Measurements from ENCODE around the gene ACTR1B. TPM values are rescaled to one million over a fixed set of nuclear protein-coding genes. Genes with fewer than 3 reads are reported as not detected.
A peak's percentile ranks its signal among the peaks of the same experiment; 100 is the strongest.

ACTR1B gene
- total RNA-seq, 2 experiments from 2014 or later, result 92.0 to 124 TPM

DNA sequence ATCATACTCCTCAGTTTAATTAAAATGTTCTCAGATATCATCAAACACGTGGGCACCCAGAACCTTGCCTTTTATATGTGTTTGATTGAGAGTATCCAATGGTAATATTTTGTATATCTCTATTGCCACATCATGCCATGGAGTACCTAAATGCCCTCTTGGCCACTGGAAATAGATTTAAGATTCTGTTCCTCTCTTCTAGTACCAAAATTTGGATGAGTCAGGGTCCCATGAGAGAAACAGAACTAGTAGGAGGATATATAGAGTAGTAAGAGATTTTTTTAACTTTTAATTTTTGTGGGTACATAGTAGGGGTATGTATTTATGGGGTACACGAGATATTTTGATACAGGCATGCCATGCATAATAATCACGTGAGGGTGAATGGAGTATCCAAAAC is 39.9 kb upstream of the ACTR1B start:
- Mint-ChIP-seq H3K36me3 (ENCODE audit: low read depth) (no peaks in the 10 kb centered on the region), H3K9me3 (ENCODE audit: low read depth) (no peaks in the 10 kb centered on the region), H3K27me3 (no peaks in the 10 kb centered on the region), H3K4me1 (peaks cover 4% of the 10 kb centered on the region), H3K27ac (no peak overlapping the region), H3K4me3 (no peak overlapping the region)
- ATAC-seq (no peak), DNase-seq (no peak)
- ChIA-PET CTCF (interaction anchor here (8.7 kb wide), 1 partner anchor 7 kb away, joined by 162 read pairs; the partner anchor contains the start of gene ZAP70), POLR2A (no interaction called here)
- intact Hi-C loops (cut with DNase I, micrococcal nuclease), result no loop called here

DNA sequence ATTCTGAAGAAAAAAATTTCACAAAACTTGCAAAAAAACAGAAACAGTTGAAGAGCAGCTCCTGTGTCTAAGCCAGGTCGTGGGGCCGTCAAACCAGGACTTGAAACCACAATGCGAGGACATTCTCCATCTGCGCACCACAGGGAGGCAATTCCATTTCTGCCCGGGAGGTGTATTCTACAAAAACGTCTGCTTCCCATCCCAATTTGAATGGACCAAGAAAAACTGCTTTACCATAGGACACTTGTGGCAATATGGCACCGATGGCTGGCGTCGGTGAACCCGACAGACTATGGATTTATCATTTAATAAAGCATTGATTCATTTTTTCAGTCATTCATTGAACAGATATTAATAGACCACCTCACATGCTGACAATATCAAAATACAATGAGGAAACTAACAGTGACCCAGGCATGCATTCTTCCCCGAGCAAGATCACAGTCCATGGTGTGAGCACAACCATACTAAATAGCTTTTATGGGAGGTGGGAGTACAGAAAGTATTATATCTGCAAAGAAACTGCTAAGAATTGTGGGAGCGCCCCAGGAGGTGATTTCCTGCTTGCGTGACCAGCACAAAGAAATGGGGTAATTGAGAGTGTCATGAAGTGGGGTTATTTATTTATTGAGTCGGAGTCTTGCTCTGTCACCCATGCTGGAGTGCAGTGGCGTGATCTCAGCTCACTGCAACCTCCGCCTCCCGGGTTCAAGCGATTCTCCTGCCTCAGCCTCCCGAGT is 39.1 kb upstream of the ACTR1B start:
- H3K9me3 Mint-ChIP-seq (ENCODE audit: low read depth), result no peaks in the 10 kb centered on the region
- peaks cover 4% of the 10 kb centered on the region for H3K4me1 Mint-ChIP-seq
- ATAC-seq, result no peak
- ChIA-PET CTCF (interaction anchor here (1.2 to 8.7 kb wide), 2 partner anchors 8 to 26 kb away, joined by 3 to 162 read pairs; partner anchors contain the start of gene ZAP70), POLR2A (no interaction called here)
- intact Hi-C loops (cut with DNase I, micrococcal nuclease), result no loop called here
- H3K36me3 Mint-ChIP-seq (ENCODE audit: low read depth), result no peaks in the 10 kb centered on the region
- DNase-seq, result no peak
- no peaks in the 10 kb centered on the region for H3K27me3 Mint-ChIP-seq
- H3K27ac Mint-ChIP-seq, result no peak overlapping the region
- H3K4me3 Mint-ChIP-seq, result no peak overlapping the region

DNA sequence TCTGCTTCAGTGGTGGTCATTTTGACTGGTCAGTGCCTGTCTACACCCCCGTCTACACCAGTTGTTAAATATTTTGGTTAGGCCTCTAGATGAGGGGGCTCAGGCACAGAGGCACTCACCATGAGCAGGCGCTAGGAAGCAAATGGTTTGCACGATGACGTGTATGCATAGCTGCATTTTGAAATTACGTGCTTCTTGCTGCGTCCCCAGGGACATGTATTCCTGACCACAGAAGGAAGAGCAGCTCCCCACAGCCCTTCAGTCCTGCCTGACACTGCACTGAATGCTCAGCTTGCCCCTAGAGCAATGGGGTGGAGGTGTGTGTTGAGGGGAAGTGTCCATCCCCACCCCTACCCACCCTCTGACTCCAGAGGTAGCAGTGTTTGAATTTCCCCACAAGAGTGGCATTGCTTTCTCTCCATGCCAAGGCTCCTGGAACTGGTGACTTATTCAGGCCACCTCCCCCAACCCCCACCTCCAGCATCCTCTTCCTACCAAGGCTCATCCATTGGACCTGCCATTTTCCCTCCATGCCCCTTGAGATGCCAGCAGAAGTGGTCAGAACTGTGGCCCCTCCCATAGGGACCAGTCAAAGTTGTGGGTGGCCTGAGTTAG is 38.1 kb upstream of the ACTR1B start:
- H3K36me3 Mint-ChIP-seq (ENCODE audit: low read depth), result no peaks in the 10 kb centered on the region
- intact Hi-C loops (cut with DNase I, micrococcal nuclease), result loop anchor here in 1 of 2 experiments (2.0 kb wide), 1 partner anchor 47 kb away; no protein-coding TSS in a partner anchor
- H3K27ac Mint-ChIP-seq, result no peak overlapping the region
- DNase-seq (no peak), ATAC-seq (no peak)
- no peak overlapping the region for H3K4me3 Mint-ChIP-seq
- ChIA-PET POLR2A (no interaction called here), CTCF (interaction anchor here (1.2 to 8.7 kb wide), 4 partner anchors 9 to 111 kb away, joined by 3 to 170 read pairs (median 96); partner anchors contain the start of genes ANKRD36B and ZAP70)
- H3K27me3 Mint-ChIP-seq, result no peaks in the 10 kb centered on the region
- no peaks in the 10 kb centered on the region for H3K9me3 Mint-ChIP-seq (ENCODE audit: low read depth)
- peaks cover 7% of the 10 kb centered on the region for H3K4me1 Mint-ChIP-seq

DNA sequence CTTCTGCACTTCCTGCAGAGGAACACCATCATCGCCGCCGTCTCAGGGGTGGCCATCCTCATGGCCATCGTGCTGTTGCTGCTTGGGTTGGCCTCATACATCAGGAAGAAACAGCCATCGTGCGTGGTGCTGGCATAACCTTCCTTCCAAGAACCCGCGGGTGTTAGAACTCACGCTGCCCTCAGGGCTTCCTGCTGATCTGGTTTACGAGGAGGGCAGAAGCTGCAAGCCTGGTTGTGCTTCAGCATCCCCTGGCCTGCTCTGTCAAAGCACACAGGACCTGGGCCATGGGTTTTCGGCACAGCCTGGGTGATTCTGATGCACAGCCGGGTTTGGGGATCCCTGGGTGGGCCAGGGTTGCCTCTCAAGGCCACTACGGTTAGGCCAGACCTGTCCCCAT is 37.3 kb upstream of the ACTR1B start:
- Mint-ChIP-seq H3K9me3 (ENCODE audit: low read depth) (no peaks in the 10 kb centered on the region), H3K36me3 (ENCODE audit: low read depth) (no peaks in the 10 kb centered on the region), H3K27ac (no peak overlapping the region), H3K27me3 (no peaks in the 10 kb centered on the region), H3K4me3 (no peak overlapping the region), H3K4me1 (peaks cover 9% of the 10 kb centered on the region)
- CTCF ChIA-PET, result interaction anchor here (1.0 to 8.7 kb wide), 5 partner anchors 9 to 558 kb away, joined by 4 to 170 read pairs (median 29); partner anchors contain the start of genes ANKRD36B and ZAP70
- DNase-seq, result no peak
- ATAC-seq, result no peak
- intact Hi-C loops (cut with DNase I, micrococcal nuclease), result loop anchor here in 1 of 2 experiments (2.0 kb wide), 1 partner anchor 48 kb away; no protein-coding TSS in a partner anchor
- POLR2A ChIA-PET, result no interaction called here

DNA sequence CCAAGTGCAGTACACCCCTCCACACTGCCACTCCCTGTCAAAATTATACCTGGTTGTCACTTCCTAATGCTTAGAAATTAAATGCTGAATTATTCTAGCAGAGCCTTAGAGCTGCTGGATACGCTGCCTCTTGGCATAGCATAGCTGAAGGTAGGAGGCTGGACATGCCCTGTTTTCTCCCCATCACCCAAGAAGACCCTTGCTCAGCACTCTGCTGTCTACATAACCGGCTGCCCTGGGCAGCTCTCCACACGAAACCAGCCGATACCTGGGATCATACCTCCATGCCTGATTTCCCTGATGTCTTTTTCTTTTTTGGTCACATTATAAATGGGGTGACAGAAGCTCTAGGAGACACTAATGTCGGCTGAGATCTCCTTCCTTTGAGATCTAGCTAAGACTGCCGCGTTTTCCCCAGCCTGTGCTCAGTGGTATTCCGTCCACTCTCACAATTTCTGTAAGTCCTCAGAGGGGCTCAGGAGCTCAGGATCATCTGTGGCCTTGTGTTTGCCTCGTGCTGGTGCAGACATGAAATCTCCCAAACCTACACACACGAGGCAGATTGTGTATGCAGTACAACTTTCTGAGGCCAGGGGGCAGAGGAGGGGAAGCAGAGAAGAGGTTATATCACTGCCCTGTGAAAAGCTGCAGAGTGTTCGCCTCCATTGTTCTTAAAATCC is 36.1 kb upstream of the ACTR1B start:
- intact Hi-C loops (cut with DNase I, micrococcal nuclease), result loop anchor here (2.0 to 10.0 kb wide), 2 partner anchors 49 to 1635 kb away; no protein-coding TSS in a partner anchor
- CTCF ChIA-PET, result interaction anchor here (0.6 to 8.7 kb wide), 31 partner anchors 9 to 688 kb away, joined by 3 to 170 read pairs (median 6); partner anchors contain the start of genes ACTR1B, ANKRD36B, C2orf92 and ZAP70
- no peaks in the 10 kb centered on the region for H3K36me3 Mint-ChIP-seq (ENCODE audit: low read depth)
- POLR2A ChIA-PET, result interaction anchor here (0.7 to 1.3 kb wide), 5 partner anchors 10 to 54 kb away, joined by 3 to 6 read pairs (median 4); partner anchors contain the start of genes COX5B and ZAP70
- peak; percentile 84 for DNase-seq
- no peak overlapping the region for H3K27ac Mint-ChIP-seq
- H3K27me3 Mint-ChIP-seq, result no peaks in the 10 kb centered on the region
- H3K4me3 Mint-ChIP-seq, result no peak overlapping the region
- H3K9me3 Mint-ChIP-seq (ENCODE audit: low read depth), result no peaks in the 10 kb centered on the region
- ATAC-seq, result peak; percentile 91
- peaks cover 9% of the 10 kb centered on the region for H3K4me1 Mint-ChIP-seq

DNA sequence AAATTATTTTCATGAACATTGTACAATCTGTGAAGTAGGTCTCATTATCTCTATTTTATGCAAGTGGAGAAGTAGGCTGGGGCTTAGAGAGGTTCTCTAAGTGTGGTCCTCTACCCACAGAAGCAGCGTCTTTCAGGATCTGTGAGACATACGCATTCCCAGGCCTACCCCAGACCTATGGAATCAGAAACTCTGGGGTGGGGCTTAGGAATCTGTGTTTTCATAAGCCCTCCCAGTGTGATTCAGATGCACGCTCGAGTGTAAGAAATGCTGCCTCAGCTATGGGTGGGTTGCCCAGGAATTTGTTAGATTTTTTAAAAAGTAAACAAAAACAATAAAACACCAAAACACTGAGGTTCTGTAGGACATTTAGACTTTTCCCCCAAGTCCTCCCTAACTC is 34.7 kb upstream of the ACTR1B start:
- Mint-ChIP-seq H3K4me1 (peaks cover 11% of the 10 kb centered on the region), H3K36me3 (ENCODE audit: low read depth) (no peaks in the 10 kb centered on the region), H3K27ac (no peak overlapping the region), H3K4me3 (no peak overlapping the region), H3K27me3 (no peaks in the 10 kb centered on the region), H3K9me3 (ENCODE audit: low read depth) (no peaks in the 10 kb centered on the region)
- ChIA-PET CTCF (interaction anchor here (0.6 to 8.7 kb wide), 22 partner anchors 11 to 107 kb away, joined by 3 to 170 read pairs (median 6); partner anchors contain the start of genes ACTR1B, ANKRD36B, C2orf92 and COX5B), POLR2A (no interaction called here)
- DNase-seq (no peak), ATAC-seq (no peak)
- intact Hi-C loops (cut with DNase I, micrococcal nuclease), result loop anchor here in 1 of 2 experiments (10.0 kb wide), 1 partner anchor 1634 kb away; no protein-coding TSS in a partner anchor

DNA sequence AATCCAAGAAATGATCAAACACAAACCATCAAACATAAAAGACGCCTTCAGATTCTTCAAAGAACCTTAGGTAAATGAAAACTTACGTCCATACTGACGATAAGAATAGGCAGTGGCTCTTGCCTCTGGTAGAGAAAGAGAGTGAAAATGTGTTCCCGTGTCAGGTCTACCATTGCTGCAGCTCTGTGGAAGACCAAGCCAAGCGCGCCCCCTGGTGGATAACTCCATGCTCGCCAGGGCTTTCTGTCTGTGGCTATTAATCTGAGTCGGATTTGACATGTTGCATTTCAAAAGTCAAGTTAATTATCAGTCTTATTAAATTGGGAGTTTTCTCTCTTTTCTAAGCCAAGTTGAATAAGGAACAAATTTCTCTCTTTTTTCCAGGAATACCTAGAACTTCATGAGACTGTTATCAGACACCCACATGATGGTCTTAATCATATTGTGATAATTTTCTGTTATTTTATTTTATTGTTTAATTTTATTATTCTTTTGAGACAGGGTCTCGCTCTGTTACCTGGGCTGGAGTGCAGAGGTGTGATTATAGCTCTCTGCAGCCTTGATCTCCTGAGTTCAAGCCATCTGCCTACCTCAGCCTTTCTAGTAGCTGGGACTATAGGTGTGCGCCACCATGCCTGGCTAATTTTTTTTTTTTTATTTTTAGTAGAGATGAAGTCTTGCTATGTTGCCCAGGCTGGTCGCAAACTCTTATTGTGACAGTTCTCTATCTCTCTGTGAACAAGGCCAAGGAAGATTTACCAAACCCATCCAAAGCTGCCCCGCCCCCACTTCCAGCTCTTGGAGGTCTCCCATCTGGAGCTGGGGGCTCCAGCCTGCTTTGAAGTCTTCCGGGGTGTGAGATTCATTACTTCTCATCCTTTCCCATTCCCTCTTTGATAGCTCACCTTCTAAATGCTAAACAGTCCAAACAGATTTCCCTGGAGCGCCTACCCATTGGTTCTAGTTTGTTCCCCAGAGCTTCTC is 33.7 kb upstream of the ACTR1B start:
- no peak overlapping the region for H3K4me3 Mint-ChIP-seq
- CTCF ChIA-PET, result interaction anchor here (0.5 to 8.7 kb wide), 28 partner anchors 10 to 687 kb away, joined by 3 to 170 read pairs (median 4); partner anchors contain the start of genes ACTR1B, ANKRD36B, C2orf92 and COX5B
- H3K36me3 Mint-ChIP-seq (ENCODE audit: low read depth), result no peaks in the 10 kb centered on the region

DNA sequence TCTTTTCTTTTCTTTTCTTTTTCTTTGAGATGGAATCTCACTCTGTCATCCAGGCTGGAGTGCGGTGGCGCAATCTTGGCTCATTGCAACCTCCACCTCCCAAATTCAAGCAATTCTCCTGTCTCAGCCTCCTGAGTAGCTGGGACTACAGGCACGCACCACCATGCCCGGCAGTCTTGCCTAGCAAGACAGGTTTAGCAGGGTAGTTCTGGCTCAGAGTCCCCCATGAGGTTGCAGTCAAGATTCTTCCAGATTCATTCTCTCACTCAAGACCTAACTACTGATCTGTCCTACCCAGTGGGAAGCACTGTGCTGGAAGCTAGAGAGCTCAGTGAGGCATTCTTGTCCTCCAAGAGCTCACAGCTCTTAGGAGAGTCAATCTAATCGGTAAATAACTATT is 31.9 kb upstream of the ACTR1B start:
- ATAC-seq, result no peak
- DNase-seq, result no peak
- Mint-ChIP-seq H3K27me3 (no peaks in the 10 kb centered on the region), H3K27ac (no peak overlapping the region), H3K9me3 (ENCODE audit: low read depth) (no peaks in the 10 kb centered on the region), H3K36me3 (ENCODE audit: low read depth) (no peaks in the 10 kb centered on the region), H3K4me3 (no peak overlapping the region), H3K4me1 (peaks cover 11% of the 10 kb centered on the region)
- intact Hi-C loops (cut with DNase I, micrococcal nuclease), result loop anchor here in 1 of 2 experiments (10.0 kb wide), 1 partner anchor 1631 kb away; no protein-coding TSS in a partner anchor
- CTCF ChIA-PET, result interaction anchor here (0.6 to 8.7 kb wide), 8 partner anchors 15 to 105 kb away, joined by 3 to 170 read pairs (median 11); partner anchors contain the start of genes ACTR1B, ANKRD36B and ZAP70
- POLR2A ChIA-PET, result interaction anchor here (1.3 kb wide), 1 partner anchor 32 kb away, joined by 3 read pairs; no protein-coding TSS in a partner anchor

More for the DNA sequence above, 33.7 kb upstream of the ACTR1B start:
- DNase-seq (peak; percentile 97), ATAC-seq (peak; percentile 92)
- peaks cover 11% of the 10 kb centered on the region for H3K4me1 Mint-ChIP-seq
- no peaks in the 10 kb centered on the region for H3K27me3 Mint-ChIP-seq
- peak overlapping the region; percentile 1 for H3K27ac Mint-ChIP-seq
- H3K9me3 Mint-ChIP-seq (ENCODE audit: low read depth), result no peaks in the 10 kb centered on the region
- intact Hi-C loops (cut with DNase I, micrococcal nuclease), result loop anchor here (1.0 to 10.0 kb wide), 5 partner anchors 9 to 1633 kb away; partner anchors contain the start of gene ACTR1B (in 2 of the 2)
- POLR2A ChIA-PET, result interaction anchor here (0.6 to 1.6 kb wide), 3 partner anchors 33 to 113 kb away, joined by 3 to 5 read pairs (median 3); no protein-coding TSS in a partner anchor

DNA sequence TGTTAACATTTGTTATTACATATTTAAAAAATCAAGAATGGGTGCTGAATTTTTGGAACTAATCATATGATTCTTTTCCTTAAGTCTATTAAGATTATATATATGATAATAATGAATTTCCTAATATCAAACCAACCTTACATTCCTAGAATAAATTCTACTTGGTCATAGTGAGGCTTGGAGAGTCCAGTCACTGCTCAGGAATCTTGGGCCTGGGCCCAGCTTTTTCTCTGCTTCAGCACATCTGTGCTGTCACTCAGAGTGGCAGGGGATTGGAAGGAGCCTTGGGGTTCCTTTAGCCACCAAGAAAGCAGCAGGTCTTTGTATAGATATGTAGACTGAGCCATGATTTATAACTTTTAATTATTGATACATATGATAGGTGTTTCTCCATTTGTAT is 29.6 kb upstream of the ACTR1B start:
- ChIA-PET CTCF (no interaction called here), POLR2A (no interaction called here)
- DNase-seq (no peak), ATAC-seq (no peak)
- intact Hi-C loops (cut with DNase I, micrococcal nuclease), result loop anchor here in 1 of 2 experiments (5.0 to 10.0 kb wide), 2 partner anchors 46 to 1629 kb away; partner anchors contain the start of gene COX5B
- Mint-ChIP-seq H3K27me3 (no peaks in the 10 kb centered on the region), H3K4me1 (peaks cover 11% of the 10 kb centered on the region), H3K9me3 (ENCODE audit: low read depth) (no peaks in the 10 kb centered on the region), H3K27ac (no peak overlapping the region), H3K4me3 (no peak overlapping the region), H3K36me3 (ENCODE audit: low read depth) (no peaks in the 10 kb centered on the region)

DNA sequence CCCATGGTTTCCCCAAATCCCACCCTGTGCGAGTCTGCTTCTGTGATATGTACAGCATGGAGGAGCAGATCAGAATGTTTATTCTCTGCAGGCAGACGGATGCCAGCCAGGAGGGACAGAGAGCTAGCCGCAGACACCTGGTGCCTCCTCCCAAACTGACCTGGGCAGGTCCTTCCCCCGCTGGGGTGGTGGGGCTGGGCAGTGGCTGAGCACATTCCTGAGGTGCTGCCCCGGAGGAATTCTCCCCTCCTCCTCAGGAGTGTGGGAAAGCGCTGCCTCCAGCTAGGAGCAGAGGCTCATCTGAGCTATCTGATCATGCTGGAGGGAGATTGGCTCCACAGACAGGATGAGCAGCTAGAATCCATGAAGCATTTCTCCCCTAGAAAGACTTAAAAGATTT is 27.3 kb upstream of the ACTR1B start:
- intact Hi-C loops (cut with DNase I, micrococcal nuclease), result loop anchor here in 1 of 2 experiments (5.0 to 10.0 kb wide), 2 partner anchors 44 to 1626 kb away; partner anchors contain the start of gene COX5B
- ChIA-PET POLR2A (interaction anchor here (0.8 kb wide), 1 partner anchor 45 kb away, joined by 5 read pairs; the partner anchor contains the start of gene COX5B), CTCF (interaction anchor here (0.7 to 2.9 kb wide), 5 partner anchors 9 to 101 kb away, joined by 4 to 8 read pairs (median 5); partner anchors contain the start of gene ACTR1B)
- ATAC-seq (no peak), DNase-seq (no peak)
- Mint-ChIP-seq H3K4me3 (no peak overlapping the region), H3K4me1 (peaks cover 13% of the 10 kb centered on the region), H3K36me3 (ENCODE audit: low read depth) (no peaks in the 10 kb centered on the region), H3K27ac (no peak overlapping the region), H3K9me3 (ENCODE audit: low read depth) (no peaks in the 10 kb centered on the region), H3K27me3 (no peaks in the 10 kb centered on the region)

Measured in activated CD4-positive, alpha-beta T cell treated with anti-CD3 and anti-CD28 coated beads for 36 hours (primary cell).